Thyroid gland (tissue), 4 donors: ENCODE data around the gene PLEKHJ1. TPM values are rescaled to one million over a fixed set of nuclear protein-coding genes. Genes with fewer than 3 reads are reported as not detected.

Source experiments
- DNase-seq, 2 donors: peaks; one replicate each; pipeline ENCODE4 v3.0.0-alpha.2; 2019
- H3K27ac ChIP-seq, 3 donors: fragments of 200-600 bp; sonication (generic); 1 replicate in 2 of 3; 2 replicates in 1 of 3; pipeline ENCODE4 v1.5.1; 2016 to 2019; ENCODE audit warnings: mild to moderate bottlenecking in 1 of 3, moderate library complexity in 1 of 3
- H3K27me3 ChIP-seq: fragments of 200-600 bp; sonication (generic); one replicate; pipeline ENCODE4 v1.5.1; 2019
- H3K36me3 ChIP-seq, 2 donors: fragments of 200-600 bp; sonication (generic); one replicate each; pipeline ENCODE4 v1.5.1; 2016 to 2019
- H3K4me1 ChIP-seq, 2 donors: fragments of 200-600 bp; sonication (generic); one replicate each; pipeline ENCODE4 v1.5.1; 2017 to 2019
- H3K4me3 ChIP-seq, 3 donors: fragments of 200-600 bp; sonication (generic); replicated peaks in 1 of 3; 1 replicate in 2 of 3; 2 replicates in 1 of 3; pipeline ENCODE4 v1.5.1; 2016; ENCODE audit warnings: mild to moderate bottlenecking in 1 of 3
- H3K9me3 ChIP-seq: fragments of 200-600 bp; sonication (generic); one replicate; pipeline ENCODE4 v1.5.1; 2017
- CTCF ChIP-seq, 6 experiments: fragments of 200-600 bp in 3 of 6; fragments of 450-650 bp in 3 of 6; sonication (generic) in 3 of 6; IDR thresholded peaks; one replicate each; pipeline ENCODE4 v1.5.1; 2016 to 2019; ENCODE audit warnings: antibody characterized with exemption in 6 of 6, mild to moderate bottlenecking in 2 of 6, inconsistent platforms in 1 of 6, moderate library complexity in 1 of 6
- POLR2A ChIP-seq, 2 donors: fragments of 450-650 bp; IDR thresholded peaks; one replicate each; pipeline ENCODE4 v1.6.1; 2017; ENCODE audit warnings: antibody characterized with exemption in 2 of 2, mild to moderate bottlenecking in 2 of 2, moderate library complexity in 1 of 2
- WGBS, 2 donors: methylation state at CpG; one replicate each; pipeline ENCODE4 v1.1.5; 2017; 5-methylcytosine and 5-hydroxymethylcytosine counted together
- intact Hi-C: fragments of 100-400 bp; cut with DNase I; formaldehyde crosslinking; loops from one replicate; pipeline ENCODE4 v1.15.1; 2023
- total RNA-seq, 4 donors: library from RNA; depleted of rRNA; stranded (reverse); fragments of >200 nt; gene quantifications; one replicate each; pipeline ENCODE4 v1.2.3, GENCODE V29; 2016

Gene PLEKHJ1
- total RNA-seq, 4 donors from 2014 or later: 86.7 to 179 (median 131) TPM

- Histone ChIP-seq H3K4me3 (no peak overlapping the region), H3K36me3 (peaks cover 56 to 62% of the 10 kb centered on the region in 2 donors), H3K9me3 (no peaks in the 10 kb centered on the region), H3K4me1 (no peaks in the 10 kb centered on the region), H3K27me3 (no peaks in the 10 kb centered on the region), H3K27ac (no peak overlapping the region)
- no peak for TF ChIP-seq POLR2A (IDR thresholded peaks at IDR 0.05)
- TF ChIP-seq CTCF (IDR thresholded peaks at IDR 0.05): no peak
- no peak for DNase-seq
- WGBS, 2 donors: 95% methylated on average over 48 to 51 of the region's 67 CpGs
- intact Hi-C loops: loop anchor here (10.0 kb wide), 1 partner anchor 157 kb away; no protein-coding TSS in a partner anchor
Observed at GRCh38 chr19:2227415-2228156, 8.5 kb downstream of the PLEKHJ1 start.

GRCh38 chr19:2226840-2227360, 9.2 kb downstream of the PLEKHJ1 start:
- H3K36me3 ChIP-seq: peaks cover 57 to 69% of the 10 kb centered on the region in 2 donors
- TF ChIP-seq POLR2A (IDR thresholded peaks at IDR 0.05) (no peak), CTCF (IDR thresholded peaks at IDR 0.05) (no peak)
- WGBS, 2 donors: 96 to 100% methylated on average over 6 to 44 of the region's 53 CpGs
- H3K4me1 ChIP-seq: no peaks in the 10 kb centered on the region
- intact Hi-C loops: loop anchor here (10.0 kb wide), 1 partner anchor 158 kb away; no protein-coding TSS in a partner anchor
- no peak for DNase-seq
- H3K27me3 ChIP-seq: no peaks in the 10 kb centered on the region
- no peak overlapping the region for H3K4me3 ChIP-seq
- no peak overlapping the region for H3K27ac ChIP-seq
- no peaks in the 10 kb centered on the region for H3K9me3 ChIP-seq

- 95 to 98% methylated on average over 19 to 33 of the region's 59 CpGs for WGBS, 2 donors
- Histone ChIP-seq H3K4me1 (no peaks in the 10 kb centered on the region), H3K4me3 (no peak overlapping the region), H3K27me3 (no peaks in the 10 kb centered on the region), H3K36me3 (peaks cover 59 to 70% of the 10 kb centered on the region in 2 donors), H3K9me3 (no peaks in the 10 kb centered on the region), H3K27ac (no peak overlapping the region)
- TF ChIP-seq POLR2A (IDR thresholded peaks at IDR 0.05) (no peak), CTCF (IDR thresholded peaks at IDR 0.05) (no peak)
- intact Hi-C loops: loop anchor here (10.0 kb wide), 1 partner anchor 159 kb away; no protein-coding TSS in a partner anchor
- DNase-seq: no peak
Observed at GRCh38 chr19:2226051-2226839, 9.9 kb downstream of the PLEKHJ1 start.

GRCh38 chr19:2225415-2226050, 10.6 kb downstream of the PLEKHJ1 start:
- 94 to 99% methylated on average over 20 to 31 of the region's 32 CpGs for WGBS, 2 donors
- Histone ChIP-seq H3K27ac (no peak overlapping the region), H3K4me1 (no peaks in the 10 kb centered on the region), H3K9me3 (no peaks in the 10 kb centered on the region), H3K27me3 (no peaks in the 10 kb centered on the region), H3K36me3 (peaks cover 59 to 68% of the 10 kb centered on the region in 2 donors), H3K4me3 (no peak overlapping the region)
- intact Hi-C loops: loop anchor here (10.0 kb wide), 1 partner anchor 159 kb away; no protein-coding TSS in a partner anchor
- no peak for DNase-seq
- TF ChIP-seq CTCF (IDR thresholded peaks at IDR 0.05): no peak
- TF ChIP-seq POLR2A (IDR thresholded peaks at IDR 0.05): no peak
